Breast epithelium (tissue), 4 donors: Measurements from ENCODE around the gene CHMP5. TPM values are rescaled to one million over a fixed set of nuclear protein-coding genes. Genes with fewer than 3 reads are reported as not detected.

Experiments
- DNase-seq, 2 donors: peaks; one replicate each; pipeline ENCODE4 v3.0.0-alpha.2; 2019; ENCODE audit warnings: low spot score in 2 of 2
- H3K27ac ChIP-seq, 2 donors: fragments of 200-600 bp; sonication (generic) in 1 of 2; one replicate each; pipeline ENCODE4 v1.5.1; 2016 to 2019; ENCODE audit warnings: mild to moderate bottlenecking in 1 of 2
- H3K27me3 ChIP-seq, 2 donors: fragments of 200-600 bp; sonication (generic) in 1 of 2; one replicate each; pipeline versions ENCODE4 v1.5.1 to v1.6.0; 2017 to 2019; ENCODE audit warnings: control low read depth in 1 of 2, mild to moderate bottlenecking in 1 of 2
- H3K36me3 ChIP-seq: fragments of 200-600 bp; one replicate; pipeline ENCODE4 v1.5.1; 2019
- H3K4me1 ChIP-seq, 2 donors: fragments of 200-600 bp; sonication (generic); one replicate each; pipeline ENCODE4 v1.5.1; 2016 to 2019; ENCODE audit warnings: control low read depth in 1 of 2
- H3K4me3 ChIP-seq, 3 donors: fragments of 200-600 bp; sonication (generic); 1 replicate in 2 of 3; 2 replicates in 1 of 3; pipeline ENCODE4 v1.5.1; 2016 to 2019; ENCODE audit warnings: mild to moderate bottlenecking in 3 of 3, moderate library complexity in 2 of 3
- H3K9me3 ChIP-seq, 2 donors: fragments of 200-600 bp; sonication (generic) in 1 of 2; one replicate each; pipeline ENCODE4 v1.5.1; 2016 to 2019; ENCODE audit warnings: control low read depth in 1 of 2
- CTCF ChIP-seq, 3 donors: fragments of 450-650 bp; IDR thresholded peaks; one replicate each; pipeline ENCODE4 v1.5.1; 2016 to 2017; ENCODE audit warnings: antibody characterized with exemption in 3 of 3, mild to moderate bottlenecking in 3 of 3, moderate library complexity in 3 of 3
- POLR2A ChIP-seq: fragments of 450-650 bp; IDR thresholded peaks from one replicate; pipeline ENCODE4 v1.6.1; 2016; ENCODE audit warnings: antibody characterized with exemption, mild to moderate bottlenecking, moderate library complexity
- POLR2AphosphoS5 ChIP-seq, 3 donors: sonication (generic); formaldehyde crosslinking; IDR thresholded peaks; one replicate each; pipeline ENCODE4 v1.6.1; 2017; ENCODE audit warnings: antibody characterized with exemption in 3 of 3
- intact Hi-C: fragments of 100-400 bp; cut with DNase I; formaldehyde crosslinking; loops from one replicate; pipeline ENCODE4 v1.15.1; 2023; ENCODE audit warnings: low total_unique reads
- total RNA-seq, 3 donors: library from RNA; depleted of rRNA; stranded (reverse); fragments of >200 nt; gene quantifications; one replicate each; pipeline ENCODE4 v1.1.0, GENCODE V29; 2016

The CHMP5 gene
- total RNA-seq, 3 donors from 2014 or later: 63.1 to 73.4 (median 65.5) TPM

GRCh38 chr9:33236571-33236970, 28.3 kb upstream of the CHMP5 start:
- no peaks in the 10 kb centered on the region for H3K36me3 ChIP-seq
- no peak overlapping the region for H3K4me3 ChIP-seq
- TF ChIP-seq POLR2AphosphoS5 (IDR thresholded peaks at IDR 0.05): no peak
- TF ChIP-seq CTCF (IDR thresholded peaks at IDR 0.05): no peak
- TF ChIP-seq POLR2A: no peak

GRCh38 chr9:33239921-33240320, 24.9 kb upstream of the CHMP5 start, which contains the start of gene SPINK4:
SPINK4 (plus strand) TSS chr9:33240167; CDS start chr9:33240209, 42 bp downstream.
- TF ChIP-seq POLR2A (no peak), POLR2AphosphoS5 (IDR thresholded peaks at IDR 0.05) (no peak), CTCF (IDR thresholded peaks at IDR 0.05) (no peak)
- H3K27me3 ChIP-seq: no peaks in the 10 kb centered on the region
- no peaks in the 10 kb centered on the region for H3K36me3 ChIP-seq
- intact Hi-C loops: no loop called here
- H3K4me1 ChIP-seq: no peaks in the 10 kb centered on the region
- no peaks in the 10 kb centered on the region for H3K9me3 ChIP-seq
- no peak for DNase-seq
- H3K4me3 ChIP-seq: no peak within 1 kb of the TSS
- H3K27ac ChIP-seq: no peak within 1 kb of the TSS

More at GRCh38 chr9:33236571-33236970, 28.3 kb upstream of the CHMP5 start:
- H3K27ac ChIP-seq: no peak overlapping the region
- no peaks in the 10 kb centered on the region for H3K9me3 ChIP-seq
- no peaks in the 10 kb centered on the region for H3K4me1 ChIP-seq
- DNase-seq: no peak
- intact Hi-C loops: no loop called here
- H3K27me3 ChIP-seq: no peaks in the 10 kb centered on the region

GRCh38 chr9:33241298-33241697, 23.6 kb upstream of the CHMP5 start:
- no peaks in the 10 kb centered on the region for H3K4me1 ChIP-seq
- DNase-seq: no peak
- intact Hi-C loops: no loop called here
- H3K27ac ChIP-seq: no peak overlapping the region
- H3K9me3 ChIP-seq: no peaks in the 10 kb centered on the region
- no peaks in the 10 kb centered on the region for H3K36me3 ChIP-seq
- H3K27me3 ChIP-seq: no peaks in the 10 kb centered on the region
- no peak for TF ChIP-seq POLR2AphosphoS5 (IDR thresholded peaks at IDR 0.05)
- no peak for TF ChIP-seq POLR2A
- TF ChIP-seq CTCF (IDR thresholded peaks at IDR 0.05): no peak
- no peak overlapping the region for H3K4me3 ChIP-seq

GRCh38 chr9:33242609-33243134, 22.2 kb upstream of the CHMP5 start:
- Histone ChIP-seq H3K9me3 (no peaks in the 10 kb centered on the region), H3K4me3 (no peak overlapping the region), H3K27ac (no peak overlapping the region), H3K36me3 (no peaks in the 10 kb centered on the region), H3K27me3 (no peaks in the 10 kb centered on the region), H3K4me1 (no peaks in the 10 kb centered on the region)
- TF ChIP-seq POLR2A: no peak
- TF ChIP-seq POLR2AphosphoS5 (IDR thresholded peaks at IDR 0.05): no peak
- TF ChIP-seq CTCF (IDR thresholded peaks at IDR 0.05): no peak
- intact Hi-C loops: no loop called here
- DNase-seq: no peak

- intact Hi-C loops: no loop called here
- TF ChIP-seq CTCF (IDR thresholded peaks at IDR 0.05) (no peak), POLR2AphosphoS5 (IDR thresholded peaks at IDR 0.05) (no peak), POLR2A (no peak)
- no peak overlapping the region for H3K27ac ChIP-seq
- H3K36me3 ChIP-seq: no peaks in the 10 kb centered on the region
- no peak overlapping the region for H3K4me3 ChIP-seq
- H3K9me3 ChIP-seq: no peaks in the 10 kb centered on the region
- no peaks in the 10 kb centered on the region for H3K27me3 ChIP-seq
- no peaks in the 10 kb centered on the region for H3K4me1 ChIP-seq
- no peak for DNase-seq
These were observed 20.6 kb upstream of the CHMP5 start for GRCh38 chr9:33244137-33244784.
